ENCODE data around the gene CBFB. TPM values are rescaled to one million over a fixed set of nuclear protein-coding genes. Genes with fewer than 3 reads are reported as not detected.

Gene CBFB
- total RNA-seq, 1 experiment from 2014 or later: 50.6 TPM

GRCh38 chr16:67089101-67089500 lies 60.2 kb downstream of the CBFB start:
- Histone ChIP-seq H2AFZ (ENCODE audit: low read length) (no peak overlapping the region), H3K4me2 (ENCODE audit: low read length) (no peak overlapping the region), H3K4me3 (ENCODE audit: low read length) (no peak overlapping the region), H4K20me1 (ENCODE audit: low read length) (no peaks in the 10 kb centered on the region), H3K4me1 (ENCODE audit: insufficient read depth, low read length) (no peaks in the 10 kb centered on the region), H3K9ac (ENCODE audit: low read length) (no peak overlapping the region), H3K27ac (ENCODE audit: low read length) (no peak overlapping the region), H3K9me3 (ENCODE audit: low read length) (no peaks in the 10 kb centered on the region), H3K36me3 (ENCODE audit: low read depth, low read length) (no peaks in the 10 kb centered on the region), H3K9me2 (replicated peaks; ENCODE audit: low read length) (no peaks in the 10 kb centered on the region), H3K79me2 (ENCODE audit: low read length) (no peaks in the 10 kb centered on the region), H3F3A (ENCODE audit: low read length, unreplicated experiment) (no peaks in the 10 kb centered on the region), H3K27me3 (ENCODE audit: low read length) (no peaks in the 10 kb centered on the region)
- no TSS peak for BruUV-seq (replicated peaks)
- intact Hi-C loops (cut with micrococcal nuclease): no loop called here
- ChIA-PET CTCF (no interaction called here), POLR2A (ENCODE audit: unreplicated experiment) (no interaction called here)
- TF ChIP-seq EZH2 (IDR thresholded peaks at IDR 0.05; ENCODE audit: low read length, unreplicated experiment) (no peak), CTCF (conservative IDR thresholded peaks at IDR 0.05; ENCODE audit: low read depth, low read length) (no peak), EZH2phosphoT487 (IDR thresholded peaks at IDR 0.05; ENCODE audit: borderline replicate concordance, low read length) (no peak)
- ATAC-seq: no peak
- DNase-seq: no peak

- CTCF ChIA-PET: interaction anchor here (0.7 kb wide), 1 partner anchor 114 kb away, joined by 3 read pairs; no protein-coding TSS in a partner anchor
- DNase-seq: no peak
- H3K27me3 ChIP-seq (ENCODE audit: low read length): no peaks in the 10 kb centered on the region
These were observed 63.1 kb downstream of the CBFB start for GRCh38 chr16:67091906-67092566.

More at GRCh38 chr16:67091906-67092566, 63.1 kb downstream of the CBFB start:
- Histone ChIP-seq H3K27ac (ENCODE audit: low read length) (no peak overlapping the region), H3K4me2 (ENCODE audit: low read length) (no peak overlapping the region), H3K9me2 (replicated peaks; ENCODE audit: low read length) (no peaks in the 10 kb centered on the region), H3K4me3 (ENCODE audit: low read length) (no peak overlapping the region), H4K20me1 (ENCODE audit: low read length) (no peaks in the 10 kb centered on the region), H3K9ac (ENCODE audit: low read length) (no peak overlapping the region), H3K4me1 (ENCODE audit: insufficient read depth, low read length) (no peaks in the 10 kb centered on the region), H2AFZ (ENCODE audit: low read length) (no peak overlapping the region), H3F3A (ENCODE audit: low read length, unreplicated experiment) (no peaks in the 10 kb centered on the region), H3K36me3 (ENCODE audit: low read depth, low read length) (no peaks in the 10 kb centered on the region), H3K9me3 (ENCODE audit: low read length) (no peaks in the 10 kb centered on the region), H3K79me2 (ENCODE audit: low read length) (no peaks in the 10 kb centered on the region)
- no peak for TF ChIP-seq EZH2 (IDR thresholded peaks at IDR 0.05; ENCODE audit: low read length, unreplicated experiment)
- no peak for TF ChIP-seq CTCF (conservative IDR thresholded peaks at IDR 0.05; ENCODE audit: low read depth, low read length)
- no peak for TF ChIP-seq EZH2phosphoT487 (IDR thresholded peaks at IDR 0.05; ENCODE audit: borderline replicate concordance, low read length)
- no TSS peak for BruUV-seq (replicated peaks)
- intact Hi-C loops (cut with micrococcal nuclease): loop anchor here (5.0 kb wide), 1 partner anchor 50 kb away; no protein-coding TSS in a partner anchor
- POLR2A ChIA-PET (ENCODE audit: unreplicated experiment): no interaction called here
- ATAC-seq: no peak

Data from PC-3 (cell line).